IMR-90 (cell line): ENCODE data around the gene CWC27. TPM values are rescaled to one million over a fixed set of nuclear protein-coding genes. Genes with fewer than 3 reads are reported as not detected.

Source experiments
- ATAC-seq: fragments of 200-7000 bp; cut with Tn5 transposase; 2 replicates; pipeline ENCODE4 v1.9.1; 2020; ENCODE audit warnings: low read depth, mild to moderate bottlenecking, moderate library complexity
- BruUV-seq: library from RNA; stranded (reverse); fragments of 400-500 nt; replicated peaks from 2 replicates; lab custom pipeline; 2021; lab: Mats Ljungman, UMichigan
- CTCF ChIA-PET: fragments of 300-600 bp; formaldehyde crosslinking; extraction: SDS; loops from one replicate; lab custom pipeline; 2021; ENCODE audit warnings: antibody characterized with exemption; lab: Yijun Ruan, JAX
- POLR2A ChIA-PET: fragments of 300-600 bp; sonication (Branson Sonifier 250); formaldehyde crosslinking; loops from one replicate; lab custom pipeline; 2022; ENCODE audit warnings: antibody characterized with exemption; ENCODE audit not compliant: unreplicated experiment; lab: Charles Lee
- DNase-seq: peaks from one replicate; pipeline ENCODE4 v3.0.0; 2013
- H2AFZ ChIP-seq: replicated peaks from 2 replicates; pipeline ENCODE3; 2013; ENCODE audit warnings: low read length, mild to moderate bottlenecking; ENCODE audit not compliant: poor library complexity
- H2AK5ac ChIP-seq: 2 replicates; pipeline ENCODE4 v1.6.1; 2013; ENCODE audit warnings: low read depth, low read length, inconsistent platforms
- H2AK9ac ChIP-seq: replicated peaks from 2 replicates; pipeline ENCODE3; 2013; ENCODE audit warnings: mild to moderate bottlenecking, low read depth, low read length, moderate library complexity; ENCODE audit not compliant: poor library complexity
- H2BK120ac ChIP-seq: 2 replicates; pipeline ENCODE4 v1.6.1; 2013; ENCODE audit warnings: low read depth, low read length, inconsistent platforms
- H2BK15ac ChIP-seq: 3 replicates; pipeline ENCODE4 v1.6.1; 2013; ENCODE audit warnings: low read depth, low read length, inconsistent platforms
- H2BK20ac ChIP-seq: 2 replicates; pipeline ENCODE4 v1.6.1; 2013; ENCODE audit warnings: low read depth, mild to moderate bottlenecking, inconsistent platforms, low read length, moderate library complexity
- H2BK5ac ChIP-seq: 2 replicates; pipeline ENCODE4 v1.6.1; 2013; ENCODE audit warnings: mild to moderate bottlenecking, low read depth, low read length, inconsistent platforms; ENCODE audit not compliant: poor library complexity, severe bottlenecking
- H3K14ac ChIP-seq: replicated peaks from 2 replicates; pipeline ENCODE4 v1.6.1; 2013; ENCODE audit warnings: low read depth, low read length, inconsistent platforms
- H3K18ac ChIP-seq: 2 replicates; pipeline ENCODE4 v1.6.1; 2013; ENCODE audit warnings: low read depth, low read length, control low read depth
- H3K23ac ChIP-seq: 2 replicates; pipeline ENCODE4 v1.6.1; 2013; ENCODE audit warnings: low read depth, low read length, inconsistent platforms
- H3K27ac ChIP-seq: 2 replicates; pipeline ENCODE4 v1.5.1; 2013; ENCODE audit warnings: mild to moderate bottlenecking, control low read depth, low read length; ENCODE audit not compliant: insufficient read depth
- H3K27me3 ChIP-seq: 2 replicates; pipeline ENCODE4 v1.6.1; 2013; ENCODE audit warnings: low read length; ENCODE audit not compliant: control insufficient read depth, insufficient read depth
- H3K36me3 ChIP-seq: 2 replicates; pipeline ENCODE4 v1.6.1; 2013; ENCODE audit warnings: low read length, mixed read lengths; ENCODE audit not compliant: control insufficient read depth, insufficient read depth
- H3K4ac ChIP-seq: 2 replicates; pipeline ENCODE4 v1.6.1; 2013; ENCODE audit warnings: low read depth, low read length, inconsistent platforms
- H3K4me1 ChIP-seq: 2 replicates; pipeline ENCODE4 v1.6.1; 2013; ENCODE audit warnings: low read length, mixed read lengths; ENCODE audit not compliant: control insufficient read depth, insufficient read depth
- H3K4me2 ChIP-seq: 2 replicates; pipeline ENCODE4 v1.6.1; 2013; ENCODE audit warnings: low read depth, mild to moderate bottlenecking, control low read depth, low read length, moderate library complexity
- H3K4me3 ChIP-seq: 2 replicates; pipeline ENCODE4 v1.5.1; 2013; ENCODE audit warnings: low read depth, mild to moderate bottlenecking, control low read depth, low read length, moderate library complexity; ENCODE audit not compliant: insufficient read depth
- H3K56ac ChIP-seq: 2 replicates; pipeline ENCODE4 v1.6.1; 2013; ENCODE audit warnings: low read length, inconsistent platforms; ENCODE audit not compliant: insufficient read depth; ENCODE audit errors: extremely low read depth
- H3K79me1 ChIP-seq, 2 experiments: 2 replicates each; pipeline ENCODE4 v1.6.1; 2013; ENCODE audit warnings: low read length in 2 of 2, inconsistent platforms in 1 of 2, low read depth in 1 of 2
- H3K9ac ChIP-seq: 2 replicates; pipeline ENCODE4 v1.6.1; 2013; ENCODE audit warnings: low read depth, low read length, control low read depth
- H3K9me1 ChIP-seq: 2 replicates; pipeline ENCODE4 v1.6.1; 2013; ENCODE audit warnings: low read length, inconsistent platforms; ENCODE audit not compliant: insufficient read depth
- H3K9me3 ChIP-seq: 2 replicates; pipeline ENCODE4 v1.6.1; 2013; ENCODE audit warnings: low read length; ENCODE audit not compliant: control insufficient read depth, insufficient read depth
- H4K20me1 ChIP-seq: 2 replicates; pipeline ENCODE4 v1.6.1; 2013; ENCODE audit warnings: low read length, inconsistent platforms; ENCODE audit not compliant: insufficient read depth
- H4K5ac ChIP-seq: 2 replicates; pipeline ENCODE4 v1.6.1; 2013; ENCODE audit warnings: mild to moderate bottlenecking, low read depth, low read length, control low read depth
- H4K8ac ChIP-seq, 2 experiments: 2 replicates each; pipeline ENCODE4 v1.6.1; 2013; ENCODE audit warnings: low read depth in 2 of 2, low read length in 2 of 2, control low read depth in 1 of 2, inconsistent platforms in 1 of 2
- H4K91ac ChIP-seq: 2 replicates; pipeline ENCODE4 v1.6.1; 2013; ENCODE audit warnings: low read depth, low read length, inconsistent platforms; ENCODE audit not compliant: insufficient read depth
- BHLHE40 ChIP-seq: fragments of 150-350 bp; IDR thresholded peaks from 2 replicates; pipeline ENCODE4 v1.6.1; 2016; ENCODE audit warnings: mild to moderate bottlenecking, low read depth, low read length
- CEBPB ChIP-seq: IDR thresholded peaks from 2 replicates; pipeline ENCODE4 v1.6.1; 2012; ENCODE audit warnings: low read depth, low read length, improper control_type of control experiment
- CHD1 ChIP-seq: IDR thresholded peaks from 2 replicates; pipeline ENCODE4 v1.6.1; 2012; ENCODE audit warnings: low read depth, low read length, improper control_type of control experiment
- CTCF ChIP-seq: conservative IDR thresholded peaks from 2 replicates; pipeline ENCODE4 v1.5.1; 2012; ENCODE audit warnings: mild to moderate bottlenecking, low read depth, low read length, improper control_type of control experiment
- FOS ChIP-seq: fragments of 150-350 bp; IDR thresholded peaks from 2 replicates; pipeline ENCODE4 v1.6.1; 2016; ENCODE audit warnings: low read depth, low read length
- MXI1 ChIP-seq: IDR thresholded peaks from 2 replicates; pipeline ENCODE4 v1.6.1; 2012; ENCODE audit warnings: low read depth, mild to moderate bottlenecking, low read length, moderate library complexity, borderline replicate concordance
- NFE2L2 ChIP-seq: fragments of 150-350 bp; IDR thresholded peaks from 2 replicates; pipeline ENCODE4 v1.6.1; 2016; ENCODE audit warnings: low read depth, mild to moderate bottlenecking, low read length
- POLR2A ChIP-seq: IDR thresholded peaks from 2 replicates; pipeline ENCODE4 v1.6.1; 2012; ENCODE audit warnings: mild to moderate bottlenecking, low read depth, low read length
- RAD21 ChIP-seq: IDR thresholded peaks from 2 replicates; pipeline ENCODE4 v1.6.1; 2012; ENCODE audit warnings: low read length, improper control_type of control experiment
- RCOR1 ChIP-seq: IDR thresholded peaks from 2 replicates; pipeline ENCODE4 v1.6.1; 2012; ENCODE audit warnings: mild to moderate bottlenecking, low read length, improper control_type of control experiment; ENCODE audit not compliant: insufficient replicate concordance
- RFX5 ChIP-seq: IDR thresholded peaks from 2 replicates; pipeline ENCODE4 v1.8.0; 2012; ENCODE audit warnings: low read depth, mild to moderate bottlenecking, low read length, moderate library complexity
- SMC3 ChIP-seq: fragments of 150-350 bp; IDR thresholded peaks from 2 replicates; pipeline ENCODE4 v1.6.1; 2016; ENCODE audit warnings: low read depth, mild to moderate bottlenecking, antibody characterized with exemption, low read length, moderate library complexity
- dilution Hi-C: fragments of 300-500 bp; cut with HindIII; formaldehyde crosslinking; loops from one replicate; pipeline ENCODE4 v1.14.3; 2018; ENCODE audit warnings: low sequenced_read_pairs; ENCODE audit not compliant: unreplicated experiment
- in situ Hi-C: fragments of 300-500 bp; cut with MboI; formaldehyde crosslinking; loops from 3 replicates; pipeline ENCODE4 v1.14.3; 2019; ENCODE audit warnings: low sequenced_read_pairs, inconsistent platforms, mixed read lengths
- intact Hi-C: fragments of 100-400 bp; cut with micrococcal nuclease; formaldehyde crosslinking; loops from 2 replicates; pipeline ENCODE4 v1.10.0; 2022
- polyA plus RNA-seq, 3 experiments: library from polyadenylated mRNA; depleted of rRNA; stranded (reverse); fragments of >200 nt; gene quantifications; 2 replicates each; pipeline ENCODE4 v1.2.3, GENCODE V29; 2012; ENCODE audit warnings: low replicate concordance in 1 of 3
- total RNA-seq: library from RNA; depleted of rRNA; stranded (reverse); fragments of >200 nt; gene quantifications from 2 replicates; pipeline ENCODE4 v1.2.3, GENCODE V29; 2012
- TF ChIP-seq, protein P1 (sequence below): fragments of 150-350 bp; IDR thresholded peaks from 2 replicates; pipeline ENCODE4 v1.6.1; 2016; ENCODE audit warnings: low read depth, mild to moderate bottlenecking, low read length, moderate library complexity, borderline replicate concordance

CWC27 gene
- total and polyA plus RNA-seq, 2 of the 4 experiments (the other 2 are of a cell fraction), result 13.3 to 17.1 TPM

DNA sequence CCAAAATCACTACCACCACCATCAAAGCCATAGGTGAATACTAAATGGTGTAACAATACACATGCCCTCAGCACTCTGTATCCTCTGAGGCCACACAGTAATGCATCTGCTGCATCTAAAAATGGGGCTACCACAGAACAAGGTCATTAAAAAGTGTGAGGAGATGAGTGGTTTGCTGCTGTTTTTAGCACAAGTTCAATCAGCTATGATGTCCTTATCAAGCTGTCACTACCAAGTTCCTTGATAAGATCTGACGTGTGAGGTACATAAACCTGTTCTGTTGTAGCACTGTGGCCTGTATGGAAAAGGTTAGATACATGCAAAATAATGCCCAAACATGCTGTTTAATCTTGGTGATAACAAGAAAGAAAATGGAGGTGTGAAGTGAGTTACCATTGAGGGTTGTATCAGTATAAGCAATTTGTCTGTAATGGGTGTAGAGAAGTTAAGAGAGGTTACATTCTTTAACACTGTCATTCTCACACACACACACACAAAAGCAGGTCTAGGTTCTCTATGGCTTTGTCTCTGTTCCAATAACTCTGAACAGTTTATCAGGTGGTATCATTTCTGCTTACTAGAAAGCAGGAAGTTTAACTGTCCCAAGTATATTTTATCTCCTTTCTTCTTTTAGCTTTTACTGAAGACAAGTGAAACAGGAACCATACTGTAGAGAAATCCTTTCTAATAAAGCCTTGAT, 252.9 kb downstream of the CWC27 start (continued):
- TF ChIP-seq, protein P1, sequence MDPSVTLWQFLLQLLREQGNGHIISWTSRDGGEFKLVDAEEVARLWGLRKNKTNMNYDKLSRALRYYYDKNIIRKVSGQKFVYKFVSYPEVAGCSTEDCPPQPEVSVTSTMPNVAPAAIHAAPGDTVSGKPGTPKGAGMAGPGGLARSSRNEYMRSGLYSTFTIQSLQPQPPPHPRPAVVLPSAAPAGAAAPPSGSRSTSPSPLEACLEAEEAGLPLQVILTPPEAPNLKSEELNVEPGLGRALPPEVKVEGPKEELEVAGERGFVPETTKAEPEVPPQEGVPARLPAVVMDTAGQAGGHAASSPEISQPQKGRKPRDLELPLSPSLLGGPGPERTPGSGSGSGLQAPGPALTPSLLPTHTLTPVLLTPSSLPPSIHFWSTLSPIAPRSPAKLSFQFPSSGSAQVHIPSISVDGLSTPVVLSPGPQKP, result no peak
- no peak for TF ChIP-seq RAD21

GRCh38 chr5:65022932-65023331, 254.2 kb downstream of the CWC27 start:
- dilution Hi-C loops (no loop called here), in situ Hi-C loops (no loop called here), intact Hi-C loops (no loop called here)
- H3K27ac ChIP-seq, result no peak overlapping the region
- H3K36me3 ChIP-seq, result no peaks in the 10 kb centered on the region
- no peak overlapping the region for H2AK9ac ChIP-seq
- DNase-seq (no peak), ATAC-seq (no peak)
- H4K5ac ChIP-seq, result no peak overlapping the region
- H3K23ac ChIP-seq, result no peak overlapping the region
- no peak overlapping the region for H2BK15ac ChIP-seq
- no peak overlapping the region for H2BK5ac ChIP-seq
- no peak overlapping the region for H3K18ac ChIP-seq
- peaks cover 3% of the 10 kb centered on the region; the same call in 1 of the 2 replicates for H3K9me1 ChIP-seq
- POLR2A ChIA-PET, result no interaction called here
- H4K91ac ChIP-seq, result no peak overlapping the region
- no peak overlapping the region for H3K14ac ChIP-seq
- BruUV-seq, result no TSS peak
- peaks cover 3% of the 10 kb centered on the region; the same call in 1 of the 2 replicates for H3K4me1 ChIP-seq
- no peak overlapping the region for H2BK20ac ChIP-seq
- no peaks in the 10 kb centered on the region; a peak in 1 of 4 replicates for H3K79me1 ChIP-seq
- H2BK120ac ChIP-seq, result no peak overlapping the region
- no peak overlapping the region for H3K4me2 ChIP-seq
- no peak overlapping the region for H3K4me3 ChIP-seq
- H3K9ac ChIP-seq, result no peak overlapping the region
- no peak overlapping the region for H2AFZ ChIP-seq
- H3K27me3 ChIP-seq, result no peaks in the 10 kb centered on the region
- no peak overlapping the region for H2AK5ac ChIP-seq
- CTCF ChIA-PET, result no interaction called here
- H4K20me1 ChIP-seq, result no peaks in the 10 kb centered on the region
- H3K4ac ChIP-seq, result no peak overlapping the region
- no peak overlapping the region for H4K8ac ChIP-seq
- no peaks in the 10 kb centered on the region for H3K9me3 ChIP-seq
- H3K56ac ChIP-seq, result no peak overlapping the region
- TF ChIP-seq SMC3 (no peak), RFX5 (no peak), MXI1 (no peak), CEBPB (no peak), FOS (no peak), CHD1 (no peak), NFE2L2 (no peak), RAD21 (no peak), RCOR1 (no peak), BHLHE40 (no peak), CTCF (no peak), POLR2A (no peak)
- TF ChIP-seq, protein P1, result no peak
